Stimulated activated CD4-positive, alpha-beta T cell treated with anti-CD3 and anti-CD28 coated beads, Interleukin-12 subunit alpha, Interleukin-12 subunit beta, amount 100 ng/mL, for 4 hours (primary cell): ENCODE results near the gene CLC.
"Not testable (repeated sequence)": the region's sequence is repeated elsewhere in the genome, so short reads cannot be mapped to it uniquely, and the experiment has no call there.

ENCODE experiments used
- DNase-seq: peaks from one replicate; pipeline ENCODE4 v3.0.0-alpha.2; 2020

Gene CLC

DNA sequence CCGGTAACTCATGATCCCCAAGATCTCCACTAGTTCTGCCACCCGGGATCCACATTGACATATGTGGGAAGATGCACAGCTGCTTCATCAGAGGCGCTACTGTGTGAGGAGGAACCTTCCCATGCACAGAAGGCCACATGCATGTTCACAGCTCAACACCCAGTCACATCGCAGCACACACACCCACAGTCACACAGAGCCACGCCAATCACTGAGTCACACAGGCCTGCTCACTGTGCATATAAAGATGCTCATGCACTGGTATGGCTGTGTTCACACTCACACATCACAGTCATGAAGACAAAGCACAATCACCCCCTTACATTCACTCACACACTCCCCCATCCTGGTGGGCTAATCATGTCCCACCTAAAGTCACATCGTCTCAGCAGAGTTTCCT is 9.8 kb downstream of the CLC start:
- DNase-seq = no peak

- DNase-seq = no peak
These were observed 10.6 kb downstream of the CLC start for GRCh38 chr19:39727070-39727800.

- no peak for DNase-seq
These were observed 11.8 kb downstream of the CLC start for GRCh38 chr19:39725995-39726394.

DNA sequence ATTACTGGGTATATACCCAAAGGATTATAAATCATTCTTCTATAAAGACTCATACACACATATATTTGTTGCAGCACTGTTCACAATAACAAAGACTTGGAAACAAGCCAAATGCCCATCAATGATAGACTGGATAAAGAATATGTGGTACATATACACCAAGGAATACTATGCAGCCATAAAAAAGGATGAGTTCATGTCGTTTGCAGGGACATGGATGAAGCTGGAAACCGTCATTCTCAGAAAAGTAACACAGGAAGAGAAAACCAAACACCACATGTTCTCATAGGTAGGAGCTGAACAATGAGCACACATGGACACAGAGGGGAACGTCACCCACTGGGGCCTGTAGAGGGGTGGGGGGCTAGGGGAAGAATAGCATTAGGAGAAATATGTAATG is 17.7 kb downstream of the CLC start:
- DNase-seq = not testable (repeated sequence)

- no peak for DNase-seq
These were observed 27.4 kb downstream of the CLC start for GRCh38 chr19:39710333-39710890.

- DNase-seq = no peak
These were observed 28.6 kb downstream of the CLC start for GRCh38 chr19:39709026-39709872.

- DNase-seq = no peak
These were observed 29.2 kb downstream of the CLC start for GRCh38 chr19:39708594-39708993.

GRCh38 chr19:39705578-39706188 is 32.1 kb downstream of the CLC start:
- DNase-seq = no peak

- no peak for DNase-seq
These were observed 33.4 kb downstream of the CLC start, which contains the start of gene LGALS14 for GRCh38 chr19:39704181-39705044. TSS of gene LGALS14 (plus strand) at chr19:39704481. CDS start at chr19:39704529, 48 bp downstream.

DNA sequence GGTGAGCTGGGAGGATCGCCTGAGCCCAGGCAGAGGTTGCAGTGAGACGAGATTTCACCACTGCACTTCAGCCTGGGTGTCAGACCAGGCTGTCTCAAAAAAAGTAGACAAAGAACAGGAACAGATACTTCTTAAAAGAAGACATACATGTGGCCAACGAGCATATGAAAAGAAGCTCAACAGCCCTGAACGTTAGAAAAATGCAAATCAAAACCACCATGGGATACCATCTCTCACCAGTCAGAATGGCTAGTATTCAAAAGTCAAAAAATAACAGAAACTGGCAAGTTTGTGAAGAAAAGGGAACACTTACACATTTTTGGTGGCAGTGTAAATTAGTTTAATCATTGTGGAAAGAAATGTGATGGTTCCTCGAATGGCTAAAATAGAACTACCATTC is 36.5 kb downstream of the CLC start:
- DNase-seq = no peak

GRCh38 chr19:39698535-39698934 is 39.3 kb downstream of the CLC start:
- DNase-seq = no peak

DNA sequence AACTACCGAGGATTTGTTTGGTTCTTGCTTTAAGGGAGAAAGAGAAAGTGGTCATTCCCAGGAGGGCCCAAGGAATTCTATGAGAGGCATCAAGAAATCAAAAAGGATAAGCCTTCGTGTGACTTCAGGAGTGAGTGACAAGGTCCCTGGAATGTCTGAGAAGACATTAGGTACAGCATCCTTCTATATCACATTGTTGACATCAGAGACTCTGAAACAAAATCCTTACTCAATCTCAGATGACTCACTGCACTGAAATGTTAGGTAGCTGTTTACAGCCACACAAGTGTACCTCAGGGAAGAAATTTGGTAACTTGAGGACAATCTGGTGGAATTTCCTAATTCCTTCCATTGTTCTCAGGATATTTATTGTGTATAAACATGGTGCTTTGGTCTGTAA is 41.4 kb downstream of the CLC start:
- no peak for DNase-seq

DNA sequence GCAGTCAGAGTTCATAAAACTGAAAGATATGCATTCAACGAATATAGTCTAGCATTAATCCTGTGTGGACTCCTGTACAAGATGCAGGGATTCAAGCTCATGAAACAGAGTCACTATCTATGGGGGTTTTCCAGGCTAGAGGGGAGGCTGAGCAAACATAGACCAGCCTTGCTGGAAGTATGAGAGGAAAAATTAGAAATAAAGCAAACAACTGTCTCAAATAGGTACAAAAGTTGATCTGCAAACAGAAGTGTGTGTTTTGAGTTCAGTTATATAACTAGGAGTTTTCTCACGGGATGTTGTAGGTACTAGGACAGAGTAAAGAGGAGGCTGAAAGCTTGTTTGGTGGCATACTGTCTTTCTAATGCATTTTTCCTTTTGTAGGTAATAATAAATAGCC is 42.1 kb downstream of the CLC start:
- DNase-seq = no peak

- no peak for DNase-seq
These were observed 45.0 kb downstream of the CLC start for GRCh38 chr19:39692822-39693221.

GRCh38 chr19:39692166-39692565 is 45.7 kb downstream of the CLC start:
- no peak for DNase-seq

DNA sequence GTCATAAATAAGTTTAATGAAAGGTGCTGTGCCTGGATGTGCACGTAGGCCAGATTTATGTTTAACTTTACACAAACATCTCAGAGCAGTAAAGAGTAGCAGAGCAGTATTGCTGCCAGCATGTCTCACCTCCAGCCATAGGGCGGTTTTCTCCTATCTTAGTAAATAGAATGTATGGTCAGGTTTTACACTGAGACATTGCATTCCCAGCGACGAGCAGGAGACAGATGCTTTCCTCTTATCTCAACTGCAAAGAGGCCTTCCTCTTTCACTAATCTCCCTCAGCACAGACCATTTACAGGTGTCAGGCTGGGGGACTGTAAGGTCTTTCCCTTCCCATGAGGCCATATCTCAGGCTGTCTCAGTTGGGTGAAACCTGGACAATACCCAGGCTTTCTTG is 49.2 kb downstream of the CLC start:
- DNase-seq = not testable (repeated sequence)

GRCh38 chr19:39686739-39687138 is 51.1 kb downstream of the CLC start:
- no peak for DNase-seq

DNA sequence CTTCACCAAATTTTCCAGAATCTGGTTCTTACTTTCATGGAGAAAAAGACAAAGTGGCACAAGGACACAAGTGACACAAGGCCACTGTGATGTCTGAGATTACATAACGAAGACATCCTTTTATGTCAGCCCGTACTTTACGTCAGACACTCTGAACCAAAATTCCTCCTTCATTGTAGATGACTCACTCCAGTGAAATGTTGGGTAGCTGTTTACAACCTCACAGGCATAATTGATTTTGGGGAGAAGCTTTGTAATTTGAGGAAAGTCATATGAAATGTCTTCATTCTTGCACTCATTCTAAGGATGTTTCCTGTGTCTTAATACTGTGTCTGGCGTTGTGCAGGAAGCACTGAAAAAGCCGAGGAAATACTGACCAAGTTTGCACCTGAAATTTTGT is 53.6 kb downstream of the CLC start:
- no peak for DNase-seq

DNA sequence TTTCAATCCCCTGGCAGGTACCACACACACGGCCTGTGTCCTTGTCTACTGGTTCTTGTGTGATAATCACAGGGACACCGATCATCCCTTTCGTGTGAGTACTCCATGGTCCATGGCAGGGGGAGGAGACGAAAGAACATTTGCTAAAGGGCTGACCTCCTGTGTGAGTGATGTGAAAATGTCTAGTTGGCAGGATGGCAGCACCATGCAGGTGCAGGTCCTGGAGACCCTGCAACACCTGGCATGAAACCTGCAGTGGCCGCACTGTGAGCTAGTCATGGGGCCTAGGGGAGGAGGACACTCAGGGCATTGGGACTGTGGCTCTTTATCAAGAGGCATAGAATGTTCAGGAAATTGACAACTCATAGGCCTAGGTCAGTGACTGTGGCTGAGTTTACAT is 56.4 kb downstream of the CLC start:
- DNase-seq = no peak
